Endothelial cell (in vitro differentiated cells): ENCODE results near the gene DDIT3. TPM values are rescaled to one million over a fixed set of nuclear protein-coding genes. Genes with fewer than 3 reads are reported as not detected.
A peak's percentile ranks its signal among the peaks of the same experiment; 100 is the strongest.
"Not testable (repeated sequence)": the region's sequence is repeated elsewhere in the genome, so short reads cannot be mapped to it uniquely, and the experiment has no call there.

ENCODE experiments used
- DNase-seq: peaks from one replicate; pipeline ENCODE4 v3.0.0; 2021; ENCODE audit warnings: low spot score
- H3K27ac Mint-ChIP-seq: one replicate; pipeline ENCODE4 v1.8.0; 2021; ENCODE audit warnings: mixed read lengths, inconsistent platforms; ENCODE audit not compliant: unreplicated experiment
- H3K27me3 Mint-ChIP-seq: one replicate; pipeline ENCODE4 v1.8.0; 2021; ENCODE audit warnings: mild to moderate bottlenecking, moderate library complexity, mixed read lengths, inconsistent platforms; ENCODE audit not compliant: unreplicated experiment
- H3K36me3 Mint-ChIP-seq: one replicate; pipeline ENCODE4 v1.8.0; 2021; ENCODE audit warnings: mild to moderate bottlenecking, low read depth, mixed read lengths, inconsistent platforms; ENCODE audit not compliant: unreplicated experiment
- H3K4me1 Mint-ChIP-seq: one replicate; pipeline ENCODE4 v1.8.0; 2021; ENCODE audit warnings: mild to moderate bottlenecking, mixed read lengths, inconsistent platforms; ENCODE audit not compliant: unreplicated experiment
- H3K4me3 Mint-ChIP-seq: one replicate; pipeline ENCODE4 v1.8.0; 2021; ENCODE audit warnings: mild to moderate bottlenecking, mixed read lengths, inconsistent platforms; ENCODE audit not compliant: unreplicated experiment
- H3K9me3 Mint-ChIP-seq: one replicate; pipeline ENCODE4 v1.8.0; 2021; ENCODE audit warnings: mixed read lengths, inconsistent platforms; ENCODE audit not compliant: unreplicated experiment
- long read RNA-seq: library from polyadenylated mRNA; unstranded; transcript quantifications from one replicate; pipeline ENCODE4 v2.0.0, GENCODE V29; 2020; ENCODE audit not compliant: unreplicated experiment
- total RNA-seq: library from RNA; stranded (reverse); fragmentation: NEBNext Ultra II Directional; extraction: Animal tissue kit (Norgen Biotek cat#: 25700); gene quantifications from one replicate; pipeline ENCODE4 v1.2.1, GENCODE V29; 2021; ENCODE audit not compliant: unreplicated experiment
- TF ChIP-seq, protein P1 (sequence below): fragments of 200-600 bp; sonication (generic); IDR thresholded peaks from one replicate; pipeline ENCODE4 v1.5.0; 2021; ENCODE audit warnings: antibody characterized with exemption; ENCODE audit not compliant: unreplicated experiment

DDIT3 gene, protein sequence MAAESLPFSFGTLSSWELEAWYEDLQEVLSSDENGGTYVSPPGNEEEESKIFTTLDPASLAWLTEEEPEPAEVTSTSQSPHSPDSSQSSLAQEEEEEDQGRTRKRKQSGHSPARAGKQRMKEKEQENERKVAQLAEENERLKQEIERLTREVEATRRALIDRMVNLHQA
- 4.2 TPM for total RNA-seq
- long read RNA-seq, partial matches to known transcripts, result 0 of 3 reads
- long read RNA-seq, other reads (novel, unspliced or antisense), result 0 of 3 reads

DNA sequence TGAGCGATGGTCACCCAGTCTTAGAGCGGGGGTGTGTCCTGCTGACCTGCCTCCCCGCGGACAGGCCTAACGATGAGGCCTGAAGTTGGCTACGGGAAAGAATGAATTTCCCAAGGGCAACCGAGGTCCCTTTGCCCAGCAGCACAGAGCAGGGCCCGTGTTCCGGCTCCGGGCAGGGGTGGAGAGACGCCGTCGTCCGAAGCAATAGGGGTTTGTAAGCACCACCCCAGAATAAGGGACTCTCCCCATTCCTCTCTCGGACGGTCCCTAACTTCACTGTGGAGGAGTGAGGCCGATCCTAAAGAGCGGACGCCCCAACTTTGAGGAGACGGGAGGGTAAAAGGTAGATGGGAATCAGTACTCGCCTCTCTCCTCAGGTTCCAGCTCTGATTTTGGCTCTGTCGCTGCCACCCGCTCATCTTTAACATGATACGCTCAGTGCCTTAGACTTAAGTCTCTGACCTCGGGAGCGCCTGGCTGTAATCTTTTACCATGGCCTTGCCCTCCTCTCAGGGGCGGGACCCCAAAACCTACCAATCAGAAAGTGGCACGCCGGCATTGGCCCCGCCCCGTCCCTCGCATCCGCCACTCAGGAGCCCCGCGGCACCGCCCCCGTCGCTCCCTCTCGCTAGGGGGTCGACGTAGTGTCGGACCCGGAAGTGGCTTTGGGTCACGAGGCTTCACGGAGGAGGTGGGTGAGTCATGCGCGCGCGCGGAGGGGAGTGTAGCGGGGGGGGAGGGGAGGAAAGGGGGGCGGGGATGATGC, at the start of gene DDIT3:
Gene DDIT3 (minus strand): TSS at position 462 of the 766 bp plus-strand sequence. CDS start 3,108 bp downstream, outside the sequence.
- peaks cover 31% of the 10 kb centered on the region for H3K27me3 Mint-ChIP-seq
- no peaks in the 10 kb centered on the region for H3K9me3 Mint-ChIP-seq
- H3K4me1 Mint-ChIP-seq, result peaks cover 46% of the 10 kb centered on the region
- H3K27ac Mint-ChIP-seq, result peak within 1 kb of the TSS; percentile 92
- TF ChIP-seq, protein P1, sequence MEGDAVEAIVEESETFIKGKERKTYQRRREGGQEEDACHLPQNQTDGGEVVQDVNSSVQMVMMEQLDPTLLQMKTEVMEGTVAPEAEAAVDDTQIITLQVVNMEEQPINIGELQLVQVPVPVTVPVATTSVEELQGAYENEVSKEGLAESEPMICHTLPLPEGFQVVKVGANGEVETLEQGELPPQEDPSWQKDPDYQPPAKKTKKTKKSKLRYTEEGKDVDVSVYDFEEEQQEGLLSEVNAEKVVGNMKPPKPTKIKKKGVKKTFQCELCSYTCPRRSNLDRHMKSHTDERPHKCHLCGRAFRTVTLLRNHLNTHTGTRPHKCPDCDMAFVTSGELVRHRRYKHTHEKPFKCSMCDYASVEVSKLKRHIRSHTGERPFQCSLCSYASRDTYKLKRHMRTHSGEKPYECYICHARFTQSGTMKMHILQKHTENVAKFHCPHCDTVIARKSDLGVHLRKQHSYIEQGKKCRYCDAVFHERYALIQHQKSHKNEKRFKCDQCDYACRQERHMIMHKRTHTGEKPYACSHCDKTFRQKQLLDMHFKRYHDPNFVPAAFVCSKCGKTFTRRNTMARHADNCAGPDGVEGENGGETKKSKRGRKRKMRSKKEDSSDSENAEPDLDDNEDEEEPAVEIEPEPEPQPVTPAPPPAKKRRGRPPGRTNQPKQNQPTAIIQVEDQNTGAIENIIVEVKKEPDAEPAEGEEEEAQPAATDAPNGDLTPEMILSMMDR, result no peak
- peak within 1 kb of the TSS; percentile 94 for H3K4me3 Mint-ChIP-seq
- peaks cover 46% of the 10 kb centered on the region for H3K36me3 Mint-ChIP-seq
- peak; percentile 99 for DNase-seq

DNA sequence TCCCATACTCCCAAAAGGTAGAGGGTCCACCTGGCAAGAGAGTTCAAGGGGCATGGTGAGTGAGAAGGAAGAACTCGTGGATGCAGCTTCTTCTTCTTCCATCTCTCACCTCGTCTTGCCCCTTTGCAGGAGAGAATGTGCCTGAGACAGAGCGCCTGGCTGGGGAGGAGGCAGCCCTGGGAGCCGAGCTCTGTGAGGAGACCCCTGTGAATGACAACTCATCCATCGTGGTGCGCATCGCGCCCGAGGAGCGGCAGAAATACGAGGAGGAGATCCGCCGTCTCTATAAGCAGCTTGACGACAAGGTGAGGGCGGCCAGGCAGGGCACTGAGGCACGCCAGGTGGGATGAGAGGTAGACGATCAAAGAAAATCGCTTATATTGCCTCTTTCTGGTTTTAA, 49.5 kb upstream of the DDIT3 start:
- TF ChIP-seq, protein P1, result no peak
- H3K4me1 Mint-ChIP-seq, result no peaks in the 10 kb centered on the region
- H3K27ac Mint-ChIP-seq, result no peak overlapping the region
- H3K4me3 Mint-ChIP-seq, result no peak overlapping the region
- no peak for DNase-seq
- H3K9me3 Mint-ChIP-seq, result no peaks in the 10 kb centered on the region
- H3K27me3 Mint-ChIP-seq, result peaks cover 2% of the 10 kb centered on the region
- H3K36me3 Mint-ChIP-seq, result no peaks in the 10 kb centered on the region

DNA sequence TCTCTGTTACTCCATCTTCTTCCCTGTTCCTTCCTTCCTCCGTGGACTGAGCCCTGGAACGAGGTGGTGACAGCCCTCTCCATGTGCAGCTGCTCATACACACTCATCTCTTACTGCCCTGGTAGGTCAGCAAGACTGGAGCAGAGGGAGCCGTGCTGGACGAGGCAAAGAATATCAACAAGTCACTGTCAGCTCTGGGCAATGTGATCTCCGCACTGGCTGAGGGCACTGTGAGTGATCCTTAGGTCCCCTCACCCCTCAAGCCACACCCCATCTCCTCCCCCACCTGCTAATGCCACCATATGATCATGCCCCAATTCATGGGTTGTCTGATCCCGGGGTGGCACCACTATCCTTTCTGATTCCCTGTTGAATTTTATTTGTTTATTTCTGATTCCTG, 48.5 kb upstream of the DDIT3 start:
- Mint-ChIP-seq H3K27me3 (no peaks in the 10 kb centered on the region), H3K9me3 (no peaks in the 10 kb centered on the region), H3K4me3 (no peak overlapping the region), H3K4me1 (no peaks in the 10 kb centered on the region), H3K36me3 (no peaks in the 10 kb centered on the region), H3K27ac (no peak overlapping the region)
- DNase-seq, result no peak
- TF ChIP-seq, protein P1, result no peak

DNA sequence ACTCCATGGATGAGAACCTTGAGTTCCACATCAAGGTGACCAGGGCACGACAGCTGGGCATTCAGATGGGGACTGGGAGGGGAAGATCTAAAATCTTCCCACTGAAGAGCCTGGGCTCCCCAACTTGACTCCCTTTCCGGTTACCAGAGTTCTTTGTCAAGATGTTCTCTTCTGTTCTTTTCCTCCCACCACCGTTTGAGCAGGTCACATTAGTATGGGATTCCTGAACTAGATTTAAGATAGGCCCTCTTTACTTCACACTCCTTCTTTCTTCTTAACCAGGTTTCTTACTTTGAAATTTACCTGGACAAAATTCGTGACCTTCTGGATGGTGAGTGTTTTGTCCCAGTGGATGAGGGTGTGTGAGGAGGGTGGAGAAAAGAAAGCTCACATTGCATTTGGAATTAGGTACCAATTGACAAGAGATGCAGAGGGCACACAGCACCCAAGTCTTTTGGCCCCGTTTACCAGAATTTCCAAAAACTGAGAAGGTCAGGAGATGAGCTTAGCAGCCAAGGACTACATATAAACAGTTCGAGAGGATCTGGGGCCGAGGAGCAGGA, 43.9 kb upstream of the DDIT3 start:
- no peaks in the 10 kb centered on the region for H3K36me3 Mint-ChIP-seq
- no peaks in the 10 kb centered on the region for H3K4me1 Mint-ChIP-seq
- H3K9me3 Mint-ChIP-seq, result no peaks in the 10 kb centered on the region
- H3K27me3 Mint-ChIP-seq, result no peaks in the 10 kb centered on the region
- TF ChIP-seq, protein P1, result no peak
- DNase-seq, result no peak
- no peak overlapping the region for H3K27ac Mint-ChIP-seq
- no peak overlapping the region for H3K4me3 Mint-ChIP-seq

DNA sequence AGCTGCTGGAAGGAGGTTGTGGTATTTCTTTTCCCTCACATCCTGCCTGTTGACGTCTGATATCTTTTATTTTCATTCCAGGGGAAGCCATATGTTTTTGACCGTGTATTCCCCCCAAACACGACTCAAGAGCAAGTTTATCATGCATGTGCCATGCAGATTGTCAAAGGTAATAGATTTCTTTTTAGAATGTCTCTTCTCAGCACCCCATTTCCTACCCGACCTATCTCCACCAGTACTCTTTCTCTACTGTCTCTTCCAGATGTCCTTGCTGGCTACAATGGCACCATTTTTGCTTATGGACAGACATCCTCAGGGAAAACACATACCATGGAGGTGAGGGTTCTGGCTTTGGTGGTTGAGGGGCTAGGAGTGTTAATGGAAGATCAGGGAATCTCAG, 43.0 kb upstream of the DDIT3 start:
- Mint-ChIP-seq H3K4me1 (no peaks in the 10 kb centered on the region), H3K27me3 (no peaks in the 10 kb centered on the region), H3K9me3 (no peaks in the 10 kb centered on the region), H3K4me3 (no peak overlapping the region), H3K36me3 (no peaks in the 10 kb centered on the region), H3K27ac (no peak overlapping the region)
- TF ChIP-seq, protein P1, result no peak
- no peak for DNase-seq

DNA sequence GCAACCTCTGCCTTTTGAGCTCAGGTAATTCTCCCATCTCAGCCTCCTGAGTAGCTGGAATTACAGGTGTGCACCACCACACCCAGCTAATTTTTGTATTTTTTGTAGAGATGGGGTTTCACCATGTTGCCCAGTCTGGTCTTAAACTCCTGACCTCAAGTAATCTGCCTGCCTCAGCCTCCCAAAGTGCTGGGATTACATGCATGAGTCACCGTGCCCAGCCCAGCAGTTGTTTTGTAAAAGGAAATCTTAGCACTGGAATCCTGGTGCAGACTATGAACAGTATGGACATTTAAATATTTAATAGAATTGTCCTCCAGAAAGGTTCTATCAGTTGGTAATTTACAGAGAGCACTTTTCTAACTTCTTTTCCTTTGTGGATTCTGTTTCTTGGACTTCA, 40.8 kb upstream of the DDIT3 start:
- DNase-seq, H3K27me3 Mint-ChIP-seq, H3K36me3 Mint-ChIP-seq, H3K4me1 Mint-ChIP-seq, H3K9me3 Mint-ChIP-seq, H3K27ac Mint-ChIP-seq, H3K4me3 Mint-ChIP-seq: not testable (repeated sequence)
